Globus pallidus (tissue), 1 donor: Measurements from ENCODE around the gene SOX13.

Experiments used
- DNase-seq: peaks from one replicate; pipeline ENCODE4 v3.0.0-alpha.2; 2015; ENCODE audit warnings: low spot score

SOX13 gene

DNA sequence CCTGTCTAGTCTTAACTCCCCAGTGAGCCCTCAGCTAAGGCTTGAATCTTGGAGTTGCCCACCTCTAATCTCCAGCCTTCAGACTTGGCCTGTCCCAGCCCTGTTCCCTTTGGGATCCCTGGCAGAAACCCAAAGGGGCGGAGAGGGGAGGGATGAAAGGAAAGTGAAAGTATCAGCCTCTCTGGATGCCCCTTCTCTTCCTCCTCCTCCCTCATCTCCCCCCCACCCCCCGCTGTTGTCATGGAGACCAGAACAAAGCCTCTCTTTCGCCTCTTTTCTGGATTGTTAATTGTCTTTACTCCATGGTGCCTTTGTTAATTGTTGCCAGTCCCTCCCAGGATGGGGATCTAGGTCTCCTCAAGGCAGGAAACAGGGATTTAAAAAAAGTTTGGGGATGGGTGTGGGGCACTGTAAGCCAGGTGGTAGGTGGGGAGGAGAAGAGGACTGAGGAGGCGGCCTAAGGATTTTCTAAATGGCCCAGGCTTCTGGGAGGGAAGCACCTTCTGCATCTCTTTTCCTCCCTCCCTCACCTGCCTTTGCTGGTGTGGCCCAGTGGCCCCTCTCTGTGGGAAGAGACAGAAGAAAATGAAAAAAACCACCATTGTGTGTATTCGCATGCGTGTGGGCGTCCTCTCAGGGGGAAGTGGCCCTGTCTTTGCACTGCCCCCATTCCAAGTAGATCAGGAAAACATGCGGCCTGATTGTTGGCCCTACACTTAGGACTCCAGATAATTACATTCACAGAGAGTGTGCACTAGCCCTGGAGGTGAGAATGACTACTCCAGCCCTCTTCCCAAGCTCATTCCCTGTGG lies 7.5 kb upstream of the SOX13 start:
- DNase-seq, result peak; percentile 96

DNA sequence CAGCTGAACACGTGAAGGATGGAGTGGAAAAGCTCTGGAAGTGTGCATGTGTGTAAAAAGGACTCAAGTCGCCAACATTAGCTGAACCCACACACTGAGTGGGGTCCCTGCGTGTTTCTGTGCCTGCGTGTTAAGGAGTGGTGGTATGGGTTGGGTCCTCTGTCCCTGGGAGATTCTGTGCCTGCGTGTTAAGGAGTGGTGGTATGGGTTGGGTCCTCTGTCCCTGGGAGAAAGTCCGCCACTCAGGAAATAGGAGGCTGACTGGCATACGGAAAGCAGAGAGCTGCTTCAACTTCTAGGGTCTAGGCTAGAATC lies 7.0 kb upstream of the SOX13 start:
- no peak for DNase-seq

DNA sequence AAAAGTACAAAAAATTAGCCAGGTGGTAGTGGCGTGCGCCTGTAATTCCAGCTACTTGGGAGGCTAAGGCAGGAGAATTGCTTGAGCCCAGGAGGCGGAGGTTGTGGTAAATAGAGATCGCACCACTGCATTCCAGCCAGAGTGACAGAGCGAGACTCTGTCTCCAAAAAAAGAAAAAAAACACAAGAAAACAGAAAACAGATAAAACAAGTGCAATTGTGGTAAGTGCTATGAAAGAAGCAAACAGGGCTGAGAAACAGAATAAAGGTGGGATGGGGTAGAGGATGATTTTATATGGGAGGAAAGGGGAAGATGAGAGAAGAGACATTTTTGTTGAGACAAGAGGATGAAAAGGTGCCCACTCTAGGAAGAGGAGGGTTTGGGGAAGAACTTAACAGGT lies 5.0 kb upstream of the SOX13 start:
- no peak for DNase-seq

DNA sequence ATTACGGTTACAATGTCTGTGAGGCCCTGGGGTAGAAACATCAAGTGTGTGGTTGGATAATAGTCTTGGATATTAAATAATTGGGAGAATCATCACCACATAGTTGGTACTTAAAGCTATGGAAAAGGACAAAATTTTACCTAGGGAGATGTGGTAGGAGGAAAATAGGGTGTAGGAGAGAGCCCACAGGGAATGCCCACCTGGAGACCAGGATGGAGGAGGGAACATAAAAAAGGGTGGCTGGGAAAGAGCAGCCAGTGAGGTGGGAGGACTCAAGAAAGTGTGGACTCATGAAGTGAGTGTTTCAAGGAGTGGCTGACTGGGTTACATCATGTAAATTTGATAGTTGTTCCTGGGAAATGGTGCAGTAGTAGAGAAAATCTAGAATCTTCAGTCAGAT lies 3.0 kb upstream of the SOX13 start:
- DNase-seq, result no peak

DNA sequence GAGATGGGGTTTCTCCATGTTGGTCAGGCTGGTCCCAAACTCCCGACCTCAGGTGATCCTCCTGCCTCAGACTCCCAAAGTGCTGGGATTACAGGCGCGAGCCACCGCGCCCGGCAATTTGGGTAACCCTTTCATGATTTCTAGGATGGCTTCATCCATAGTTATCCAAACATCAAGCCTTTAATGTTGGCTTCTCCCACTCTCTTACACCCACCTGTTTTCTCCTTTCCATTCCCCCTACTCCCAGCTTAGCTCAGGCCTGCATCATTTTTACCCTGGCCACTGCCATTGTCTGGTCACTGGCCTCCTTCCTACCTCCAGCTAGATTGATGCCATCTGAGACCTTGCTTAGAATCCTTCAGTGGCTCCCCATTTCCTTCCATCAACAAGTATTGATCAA lies 2.0 kb upstream of the SOX13 start:
- no peak for DNase-seq

DNA sequence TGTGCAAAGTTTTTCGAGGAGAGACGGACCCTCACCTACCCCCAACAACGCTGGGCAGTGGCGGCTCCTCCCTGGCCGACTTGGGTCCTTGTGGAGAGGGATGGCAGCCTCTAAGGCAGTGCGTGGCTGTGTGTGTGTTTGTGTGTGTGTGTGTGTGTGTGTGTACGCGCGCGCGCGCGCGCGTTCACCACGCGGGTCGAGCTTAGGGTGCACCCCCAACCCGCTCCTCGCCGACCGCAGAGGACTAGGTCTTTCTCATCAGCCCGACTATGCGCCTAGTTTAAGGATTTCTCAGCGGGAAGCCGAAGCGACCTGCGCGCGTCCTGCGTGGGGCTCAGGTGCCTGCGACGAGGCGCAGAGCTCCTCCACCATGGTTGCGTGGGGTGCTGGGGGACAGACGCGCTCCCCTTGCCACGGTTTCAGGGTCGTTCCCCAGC lies 940 bp downstream of the SOX13 start:
- DNase-seq, result peak; percentile 49

DNA sequence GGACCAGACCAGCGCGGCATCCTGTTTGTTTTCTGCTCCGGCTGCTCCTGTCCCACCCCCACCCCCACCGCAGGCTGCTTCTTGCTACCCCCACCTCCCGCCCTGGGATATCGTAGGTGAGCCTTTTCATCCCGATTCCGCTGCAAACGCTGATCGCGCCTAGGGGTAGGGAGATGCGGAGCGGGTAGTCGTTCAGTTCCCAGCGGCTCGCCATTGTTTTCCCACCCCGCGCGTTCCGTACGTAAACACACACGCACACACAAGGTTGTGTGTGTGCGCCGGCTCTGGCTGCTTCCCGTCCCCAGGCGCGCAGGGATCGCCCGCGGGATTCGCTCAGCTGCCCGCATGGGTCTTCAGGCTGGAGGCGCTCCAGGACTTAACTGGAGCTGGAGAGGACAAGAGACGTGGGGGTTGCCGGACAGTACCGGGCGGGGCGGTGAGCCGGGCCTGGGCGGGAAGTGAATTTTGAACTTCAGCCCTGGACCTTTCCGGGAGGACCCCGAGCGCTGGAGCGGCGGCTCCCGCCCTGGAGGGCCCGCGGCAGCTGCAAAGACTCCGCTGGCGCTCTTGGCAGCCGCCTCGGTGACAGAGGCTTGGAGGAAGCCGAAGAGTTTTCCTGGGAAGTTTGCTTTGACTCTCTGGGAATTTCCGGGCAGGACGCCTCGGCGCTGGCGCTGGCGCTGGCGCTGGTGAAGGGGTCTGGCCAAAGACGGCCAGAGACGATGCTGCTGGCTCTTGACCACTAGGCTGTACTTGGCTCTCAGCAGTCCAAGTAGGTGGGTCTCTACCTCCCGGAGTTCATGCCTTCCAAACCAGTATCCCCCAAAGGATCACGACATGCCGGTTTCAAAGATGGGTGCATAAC lies 1.6 kb downstream of the SOX13 start:
- peak; percentile 57 for DNase-seq

DNA sequence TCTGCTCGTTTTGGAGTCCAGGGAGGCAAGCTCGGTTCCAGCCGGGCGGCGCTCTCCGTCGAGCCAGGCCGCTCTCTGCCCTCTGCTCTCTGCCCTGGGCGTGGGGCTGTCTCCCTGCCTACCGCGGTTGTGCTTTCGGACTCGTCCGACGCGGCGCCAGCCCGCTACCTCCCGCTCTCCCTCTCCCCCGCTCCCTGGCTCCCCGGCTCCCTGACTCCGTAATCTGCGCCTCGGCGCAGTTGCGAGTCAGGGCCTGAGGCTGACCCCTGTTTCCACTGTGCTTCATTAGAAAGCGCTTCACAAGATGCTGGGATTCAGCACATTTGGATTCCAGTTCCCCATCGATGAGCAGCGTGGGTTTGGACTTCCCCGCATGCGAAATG lies 2.2 kb downstream of the SOX13 start:
- DNase-seq, result no peak

DNA sequence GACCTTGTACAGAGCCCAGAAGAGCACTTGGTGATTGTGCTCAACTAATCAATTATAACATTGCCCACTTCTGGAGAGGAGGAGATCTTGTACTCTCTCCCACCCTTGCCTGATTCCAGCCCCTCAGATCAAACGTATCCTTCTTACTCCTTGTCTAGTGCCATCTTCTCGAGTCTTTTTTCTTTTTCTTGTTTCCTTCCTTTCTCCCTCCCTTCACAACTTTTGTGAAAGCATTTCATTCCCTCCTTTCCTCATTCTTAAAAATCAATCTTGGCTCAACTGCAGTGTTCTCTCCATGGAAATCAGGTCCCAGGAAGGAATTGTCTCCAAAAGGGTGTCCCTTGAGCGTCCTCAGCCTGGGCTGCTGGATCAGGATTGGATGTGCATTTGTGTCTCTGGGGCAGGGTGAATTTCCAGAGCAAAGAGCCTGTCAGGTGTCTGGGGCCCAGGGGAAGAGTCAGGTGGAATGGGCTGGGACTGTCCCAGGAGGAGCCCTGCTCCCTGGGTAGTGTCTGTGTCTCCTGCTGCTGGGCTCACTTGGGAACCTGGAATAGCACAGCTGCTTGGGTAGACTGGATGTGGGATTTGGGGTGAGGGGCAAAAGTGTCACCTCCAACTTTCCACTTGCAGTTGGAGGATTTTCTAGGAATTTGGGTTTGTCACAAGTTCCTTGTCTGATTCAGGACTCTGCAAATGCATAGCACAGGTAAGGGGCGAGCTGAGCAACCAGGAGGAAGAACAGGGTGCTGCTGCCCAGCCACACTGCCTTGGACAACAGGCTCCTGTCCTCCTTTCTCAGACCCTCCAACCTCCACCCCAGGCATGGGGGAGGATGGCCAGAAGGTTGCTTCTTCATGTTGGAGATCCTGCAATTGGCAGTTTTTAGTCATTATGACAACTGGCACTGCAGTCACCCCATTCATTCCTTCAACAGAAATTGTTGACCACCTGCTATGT lies 3.3 kb downstream of the SOX13 start:
- DNase-seq, result no peak

DNA sequence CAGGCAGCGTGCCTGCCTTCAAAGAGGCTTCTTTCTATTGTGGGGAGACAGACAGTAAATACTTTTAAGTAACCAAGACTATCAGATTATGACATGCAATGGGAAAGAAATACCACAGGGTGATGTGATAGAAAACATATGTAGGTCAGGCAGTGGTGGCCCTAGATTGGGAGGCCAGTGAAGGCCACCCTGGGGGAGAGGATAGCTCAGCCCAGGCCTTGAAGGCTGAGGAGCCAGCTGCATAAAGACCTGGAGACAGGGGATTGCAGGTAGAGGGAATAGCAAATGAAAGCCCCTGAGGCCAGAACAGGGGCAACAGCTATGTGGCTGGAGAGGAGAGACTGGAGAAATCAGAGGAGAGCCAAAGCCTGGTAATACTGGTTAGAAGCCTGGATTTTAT lies 4.0 kb downstream of the SOX13 start:
- DNase-seq, result no peak

DNA sequence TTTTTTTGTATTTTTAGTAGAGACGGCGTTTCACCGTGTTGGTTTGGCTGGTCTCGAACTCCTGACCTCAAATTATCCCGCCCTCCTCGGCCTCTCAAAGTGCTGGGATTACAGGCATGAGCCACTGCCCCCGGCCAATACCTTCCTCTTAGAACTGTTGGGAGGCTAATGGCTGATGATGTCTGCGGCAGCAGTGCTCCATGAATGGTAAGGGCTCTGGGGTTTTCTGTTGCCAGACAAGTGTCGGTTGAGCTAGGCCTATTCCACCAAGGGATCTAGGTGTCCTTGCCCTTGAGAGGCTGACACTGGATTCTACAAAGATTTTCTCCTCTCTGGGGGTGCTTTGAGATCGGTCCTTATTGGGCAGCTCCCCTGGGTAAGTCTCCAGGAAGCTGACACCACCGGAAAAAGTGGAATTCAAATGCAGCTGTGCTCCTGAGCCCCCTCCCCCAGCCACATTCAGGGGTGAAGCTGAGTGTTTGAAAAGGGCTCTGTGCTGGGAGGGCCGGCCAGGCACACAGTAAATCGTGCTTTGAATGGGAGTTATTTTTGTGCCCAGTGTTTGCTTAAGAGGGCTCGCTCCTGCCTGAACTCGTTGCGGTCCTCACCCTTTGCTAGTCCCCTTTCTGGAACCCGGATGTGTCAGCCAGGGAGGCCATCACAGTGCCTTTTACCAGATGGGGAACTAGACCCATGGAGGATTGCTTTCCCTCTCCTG lies 5.2 kb downstream of the SOX13 start:
- DNase-seq, result peak; percentile 52

DNA sequence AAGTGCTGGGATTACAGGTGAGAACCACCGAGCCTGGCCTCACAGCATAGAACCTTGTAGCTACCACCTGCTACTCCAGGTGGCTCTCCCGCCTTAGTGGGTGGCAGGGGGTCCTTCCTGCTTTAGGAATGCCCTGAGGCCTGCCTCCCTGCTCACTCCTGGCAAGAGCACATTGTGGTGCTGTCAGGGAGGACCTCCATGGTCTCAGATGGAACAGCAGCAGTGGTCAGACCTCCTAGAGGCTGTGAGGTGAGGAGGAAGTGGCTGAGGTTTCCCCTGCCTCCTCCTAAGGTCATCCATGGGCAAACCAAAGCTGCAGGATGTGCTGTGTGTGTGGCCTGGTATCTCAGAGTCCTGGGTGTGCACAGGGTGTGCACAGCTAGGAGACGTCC lies 6.7 kb downstream of the SOX13 start:
- no peak for DNase-seq

DNA sequence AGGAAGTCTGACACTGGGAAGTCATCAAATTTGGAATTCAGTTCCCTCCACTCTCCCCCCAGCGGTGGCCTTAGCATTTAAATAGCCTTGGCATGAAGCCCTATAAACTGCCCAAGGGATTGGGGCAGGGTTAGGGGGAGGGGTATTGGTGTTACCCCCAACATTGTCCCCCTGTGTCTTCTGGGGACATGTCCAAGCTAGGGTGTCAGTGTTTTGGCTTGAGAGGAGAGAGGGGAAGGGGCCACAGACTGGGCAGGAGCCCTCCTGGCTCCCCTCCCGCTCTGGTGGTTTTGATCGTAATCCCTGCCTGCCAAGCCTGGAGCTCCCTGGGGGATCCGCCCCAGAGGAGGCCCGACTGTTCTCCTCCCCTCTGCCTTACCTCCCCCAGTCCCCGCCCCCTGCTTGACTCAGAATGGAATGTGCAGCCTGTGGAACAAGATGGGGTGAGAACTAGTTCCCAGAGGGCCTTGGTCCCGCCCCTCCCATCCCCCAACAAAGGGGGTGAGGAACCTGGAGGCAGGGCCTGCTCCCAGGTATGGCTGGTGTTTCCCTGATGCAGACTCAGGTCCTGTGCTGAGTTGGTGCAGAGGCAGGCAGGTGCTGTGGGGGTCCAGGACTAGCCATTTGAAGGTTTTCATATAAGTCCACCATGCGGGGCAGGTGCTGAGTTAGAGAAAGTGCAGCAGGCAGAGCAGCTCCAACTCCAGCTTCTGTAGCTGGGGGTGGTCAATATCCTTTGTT lies 7.4 kb downstream of the SOX13 start:
- DNase-seq, result no peak

DNA sequence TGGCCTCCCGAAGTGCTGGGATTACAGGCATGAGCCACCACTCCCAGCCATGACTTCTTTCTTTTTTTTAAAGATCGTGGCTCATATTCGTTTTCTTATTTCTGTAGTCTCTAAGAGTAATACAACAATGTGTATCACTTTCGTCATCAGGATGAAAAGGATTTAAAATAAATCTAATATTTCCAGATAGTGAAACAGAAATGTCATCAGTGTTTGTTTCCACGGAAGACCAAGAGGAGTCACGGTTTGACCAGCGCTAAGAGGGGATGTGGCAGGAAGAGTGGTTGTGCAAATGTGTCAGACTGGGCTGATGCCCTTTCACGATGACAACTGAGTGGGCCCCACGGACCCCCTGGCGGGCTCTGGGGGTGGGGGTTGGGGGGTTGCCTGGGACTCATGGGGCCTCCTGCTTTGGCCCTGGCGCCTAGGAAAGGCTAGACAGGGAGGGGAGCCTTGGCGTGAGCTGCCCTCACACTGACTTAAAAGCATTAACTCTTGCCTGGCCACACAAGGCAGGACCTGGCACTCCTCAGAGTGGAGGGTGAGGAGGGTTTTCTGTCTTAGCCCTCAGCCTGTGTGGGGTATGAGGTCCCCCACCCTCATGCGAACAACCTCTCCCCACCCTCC lies 8.4 kb downstream of the SOX13 start:
- DNase-seq, result no peak

DNA sequence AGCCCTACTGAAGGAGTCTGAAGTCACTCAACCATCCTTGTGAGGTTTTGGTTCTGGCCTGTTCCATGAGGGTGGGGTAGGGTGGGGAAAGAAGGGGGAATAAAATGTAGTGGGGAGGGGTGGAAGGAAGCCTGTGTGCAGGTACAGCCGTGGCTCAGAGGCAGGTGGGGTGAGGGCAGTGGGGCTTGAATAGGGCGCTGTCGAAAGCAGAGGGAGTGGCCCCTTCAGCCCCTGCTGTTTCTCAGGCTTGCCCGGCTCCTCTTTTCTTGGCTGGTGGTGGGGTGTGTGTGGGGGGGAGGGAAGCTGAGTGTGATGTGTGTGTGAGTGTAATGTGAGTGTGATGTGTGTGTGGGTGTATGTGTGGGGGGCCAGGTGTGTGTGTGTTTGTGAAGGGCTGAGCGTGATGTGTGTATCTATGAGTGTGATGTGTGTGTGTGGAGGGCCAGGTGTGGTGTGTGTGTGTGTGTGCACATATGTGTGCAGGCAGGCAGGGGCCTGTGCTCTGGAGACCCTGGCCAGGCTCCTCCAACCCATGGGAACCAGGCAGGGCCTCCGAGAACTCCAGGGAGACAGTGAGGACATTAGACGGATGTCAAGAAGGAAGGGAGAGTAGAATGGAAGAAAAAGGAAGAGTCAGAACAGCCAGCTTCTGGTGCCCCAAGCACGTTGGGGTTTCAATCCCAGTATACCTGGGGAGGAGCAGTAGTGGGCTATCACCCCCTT lies 9.0 kb downstream of the SOX13 start:
- DNase-seq, result no peak

DNA sequence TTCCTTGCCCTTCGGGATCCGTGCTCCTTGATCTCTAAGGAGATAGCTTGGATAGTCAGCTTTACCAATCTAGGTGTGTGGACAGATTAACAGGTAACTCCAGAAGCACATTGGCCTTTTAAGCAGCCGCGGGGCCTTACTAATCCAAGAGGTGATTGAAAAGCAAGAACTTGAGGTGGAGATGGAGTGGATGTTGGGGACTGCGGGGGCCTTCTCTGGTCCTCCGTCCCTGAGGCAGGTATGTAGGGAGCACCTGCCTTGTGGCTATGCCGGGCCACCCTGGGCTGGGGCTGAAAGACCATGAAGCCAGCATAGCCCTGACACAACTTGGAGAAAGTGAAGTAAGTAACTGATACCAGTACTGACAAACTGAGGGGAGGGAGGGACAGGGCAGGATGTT lies 10.6 kb downstream of the SOX13 start:
- DNase-seq, result no peak

DNA sequence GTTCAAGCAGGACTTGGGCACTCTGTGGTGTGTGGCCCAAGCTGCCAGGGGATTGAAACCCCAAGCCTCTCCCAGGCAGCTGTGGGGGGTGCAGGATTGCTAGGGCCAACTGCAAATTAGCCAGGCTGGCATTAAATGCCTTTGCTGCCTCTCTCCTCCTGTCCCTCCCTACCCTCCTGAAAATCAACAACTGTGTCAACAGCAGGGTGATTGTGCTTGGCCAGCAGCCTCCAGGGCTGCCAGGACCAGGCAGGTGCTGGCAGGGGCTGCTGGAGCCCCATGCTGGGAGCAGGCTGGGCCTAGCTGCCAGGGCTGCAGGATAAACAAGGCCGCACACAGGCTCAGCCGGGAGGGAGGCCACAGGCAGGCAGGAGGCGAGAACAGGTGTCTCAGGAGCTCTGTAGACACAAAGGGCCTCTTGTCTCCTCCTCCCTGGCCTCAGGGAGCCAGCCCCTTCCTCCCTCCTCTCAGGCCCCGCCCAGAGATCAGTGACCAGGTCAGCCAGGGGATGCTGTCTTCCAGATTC lies 11.4 kb downstream of the SOX13 start:
- peak; percentile 65 for DNase-seq

DNA sequence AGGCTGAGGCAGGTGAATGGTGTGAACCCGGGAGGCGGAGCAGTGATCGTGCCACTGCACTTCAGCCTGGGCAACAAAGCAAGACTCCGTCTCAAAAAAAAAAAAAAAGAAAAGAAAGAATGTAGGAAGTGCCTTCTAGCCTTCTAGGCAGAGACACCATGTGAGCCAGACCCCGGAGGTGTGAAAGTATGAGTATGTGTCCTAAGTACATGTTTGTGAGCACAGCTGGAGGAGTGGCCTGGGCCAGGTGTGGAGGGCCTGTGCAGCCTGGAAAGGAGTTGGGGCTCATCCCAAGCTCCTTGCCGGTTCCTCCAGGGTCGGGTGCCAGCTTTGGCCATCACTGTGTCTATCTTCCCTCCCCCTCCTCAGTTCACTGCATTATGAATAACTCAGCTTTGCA lies 13.0 kb downstream of the SOX13 start:
- DNase-seq, result no peak

DNA sequence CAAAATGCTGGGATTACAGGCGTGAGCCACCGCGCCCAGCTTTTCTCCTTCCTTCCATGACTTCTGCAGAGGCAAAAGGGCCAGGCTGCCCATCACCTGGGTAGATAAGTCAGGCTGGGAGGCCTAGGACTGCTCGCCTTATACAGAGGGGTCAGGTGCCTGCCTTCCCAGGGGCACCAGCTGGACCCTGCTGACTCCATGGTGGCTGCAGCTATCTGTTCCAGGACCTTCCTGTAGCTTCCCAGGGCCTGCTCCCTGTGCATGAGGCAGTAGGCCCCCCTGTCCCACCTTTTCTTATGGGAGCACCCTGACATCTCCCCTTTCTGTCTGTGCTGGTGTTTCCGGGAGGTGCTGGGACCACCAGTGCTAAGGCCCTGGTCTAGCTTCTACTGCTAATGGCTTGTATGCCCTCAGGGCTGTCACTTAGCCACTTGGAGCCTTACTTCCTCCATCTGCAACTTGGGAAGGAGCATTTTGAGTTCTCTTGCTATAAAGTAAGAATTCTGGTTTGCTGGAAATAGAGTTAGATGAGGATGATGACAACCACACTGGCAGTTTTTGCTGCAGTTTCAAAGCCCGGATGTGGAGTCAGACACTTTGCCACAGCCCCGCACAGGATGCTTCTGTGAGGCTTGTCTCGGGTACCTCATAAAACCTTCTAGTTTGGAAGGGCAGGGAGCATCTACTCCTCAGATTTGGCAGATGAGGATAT lies 14.4 kb downstream of the SOX13 start:
- DNase-seq, result no peak
